H9 (cell line): ENCODE data around the gene MED25. TPM values are rescaled to one million over a fixed set of nuclear protein-coding genes. Genes with fewer than 3 reads are reported as not detected.

Source experiments
- DNase-seq: peaks from one replicate; pipeline ENCODE4 v3.0.0-alpha.2; 2017
- H2AFZ ChIP-seq: one replicate; pipeline ENCODE4 v1.6.1; 2013; ENCODE audit warnings: mild to moderate bottlenecking, low read length, control low read depth, moderate library complexity
- H2AK5ac ChIP-seq: 2 replicates; pipeline ENCODE4 v1.6.1; 2013; ENCODE audit warnings: low read length, control low read depth, mixed read lengths; ENCODE audit not compliant: insufficient read length
- H2BK120ac ChIP-seq: one replicate; pipeline ENCODE4 v1.6.1; 2013; ENCODE audit warnings: low read depth, mild to moderate bottlenecking, low read length, control low read depth, inconsistent platforms; ENCODE audit not compliant: poor library complexity, severe bottlenecking
- H2BK12ac ChIP-seq: 2 replicates; pipeline ENCODE4 v1.6.1; 2013; ENCODE audit warnings: low read length, control low read depth, mixed read lengths, low read depth; ENCODE audit not compliant: insufficient read length
- H2BK15ac ChIP-seq: 2 replicates; pipeline ENCODE4 v1.6.1; 2013; ENCODE audit warnings: low read depth, low read length, control low read depth
- H2BK20ac ChIP-seq: one replicate; pipeline ENCODE4 v1.6.1; 2013; ENCODE audit warnings: low read depth, mild to moderate bottlenecking, low read length, control low read depth, inconsistent platforms; ENCODE audit not compliant: poor library complexity, severe bottlenecking
- H2BK5ac ChIP-seq: 2 replicates; pipeline ENCODE4 v1.6.1; 2013; ENCODE audit warnings: low read length, control low read depth, mixed read lengths; ENCODE audit not compliant: insufficient read length
- H3K14ac ChIP-seq: 2 replicates; pipeline ENCODE4 v1.6.1; 2013; ENCODE audit warnings: low read length, control low read depth; ENCODE audit not compliant: insufficient read depth
- H3K18ac ChIP-seq: 2 replicates; pipeline ENCODE4 v1.6.1; 2013; ENCODE audit warnings: low read depth, mild to moderate bottlenecking, mixed read lengths, low read length, control low read depth; ENCODE audit not compliant: insufficient read length
- H3K23ac ChIP-seq: 2 replicates; pipeline ENCODE4 v1.6.1; 2013; ENCODE audit warnings: low read length, control low read depth, mixed read lengths, low read depth; ENCODE audit not compliant: insufficient read length
- H3K23me2 ChIP-seq: 2 replicates; pipeline ENCODE4 v1.6.1; 2013; ENCODE audit warnings: low read depth, mild to moderate bottlenecking, mixed read lengths, low read length, control low read depth; ENCODE audit not compliant: insufficient read length, poor library complexity, severe bottlenecking
- H3K27ac ChIP-seq: 2 replicates; pipeline ENCODE4 v1.5.1; 2013; ENCODE audit warnings: low read length, control low read depth, mixed read lengths, low read depth; ENCODE audit not compliant: insufficient read length
- H3K27me3 ChIP-seq: 2 replicates; pipeline ENCODE4 v1.6.1; 2013; ENCODE audit warnings: low read length, control low read depth, inconsistent platforms; ENCODE audit not compliant: insufficient read depth
- H3K4ac ChIP-seq: 2 replicates; pipeline ENCODE4 v1.6.1; 2013; ENCODE audit warnings: low read depth, mild to moderate bottlenecking, control low read depth, inconsistent platforms, low read length, moderate library complexity
- H3K4me1 ChIP-seq: 2 replicates; pipeline ENCODE4 v1.6.1; 2013; ENCODE audit warnings: low read length, control low read depth, inconsistent platforms; ENCODE audit not compliant: insufficient read depth
- H3K4me2 ChIP-seq: 2 replicates; pipeline ENCODE4 v1.6.1; 2013; ENCODE audit warnings: low read length, control low read depth, mixed read lengths; ENCODE audit not compliant: insufficient read length, insufficient read depth
- H3K56ac ChIP-seq: 2 replicates; pipeline ENCODE4 v1.6.1; 2013; ENCODE audit warnings: low read depth, mild to moderate bottlenecking, mixed read lengths, low read length, control low read depth; ENCODE audit not compliant: insufficient read length
- H3K79me1 ChIP-seq: 2 replicates; pipeline ENCODE4 v1.6.1; 2013; ENCODE audit warnings: low read depth, mild to moderate bottlenecking, moderate library complexity, low read length, control low read depth, inconsistent platforms; ENCODE audit not compliant: insufficient read depth, poor library complexity, severe bottlenecking
- H3K79me2 ChIP-seq: 2 replicates; pipeline ENCODE4 v1.6.1; 2013; ENCODE audit warnings: low read length, control low read depth, inconsistent platforms; ENCODE audit not compliant: insufficient read depth
- H3K9ac ChIP-seq: 2 replicates; pipeline ENCODE4 v1.6.1; 2013; ENCODE audit warnings: low read length, control low read depth, mixed read lengths; ENCODE audit not compliant: insufficient read length; ENCODE audit errors: extremely low read depth
- H3K9me3 ChIP-seq: one replicate; pipeline ENCODE4 v1.6.1; 2013; ENCODE audit warnings: low read depth, low read length, inconsistent platforms; ENCODE audit not compliant: control insufficient read depth
- H3T11ph ChIP-seq: one replicate; pipeline ENCODE4 v1.6.1; 2013; ENCODE audit warnings: mild to moderate bottlenecking, low read length, control low read depth, inconsistent platforms
- H4K20me1 ChIP-seq: one replicate; pipeline ENCODE4 v1.6.1; 2013; ENCODE audit not compliant: control insufficient read depth, insufficient read length, insufficient read depth
- H4K5ac ChIP-seq: 2 replicates; pipeline ENCODE4 v1.6.1; 2013; ENCODE audit warnings: low read depth, mild to moderate bottlenecking, mixed read lengths, low read length, control low read depth; ENCODE audit not compliant: insufficient read length
- H4K8ac ChIP-seq: replicated peaks from 2 replicates; pipeline ENCODE4 v1.6.1; 2013; ENCODE audit warnings: low read length, control low read depth, mixed read lengths, low read depth; ENCODE audit not compliant: insufficient read length
- H4K91ac ChIP-seq: 2 replicates; pipeline ENCODE4 v1.6.1; 2013; ENCODE audit warnings: low read depth, mild to moderate bottlenecking, moderate library complexity, mixed read lengths, low read length, control low read depth; ENCODE audit not compliant: insufficient read length
- H3K27ac Mint-ChIP-seq, 3 experiments: 2 replicates in 2 of 3; 3 replicates in 1 of 3; pipeline ENCODE4 v1.8.0; 2020 to 2021; ENCODE audit warnings: mixed read lengths in 3 of 3, mild to moderate bottlenecking in 1 of 3, moderate library complexity in 1 of 3
- H3K27me3 Mint-ChIP-seq: 2 replicates; pipeline ENCODE4 v1.8.0; 2021; ENCODE audit warnings: low read depth, mild to moderate bottlenecking, moderate library complexity, mixed read lengths
- H3K36me3 Mint-ChIP-seq, 3 experiments: 2 replicates in 2 of 3; 3 replicates in 1 of 3; pipeline ENCODE4 v1.8.0; 2020 to 2021; ENCODE audit warnings: low read depth in 3 of 3, mixed read lengths in 3 of 3; ENCODE audit not compliant: insufficient read depth in 1 of 3
- H3K4me1 Mint-ChIP-seq, 2 experiments: 2 replicates each; pipeline ENCODE4 v1.8.0; 2020; ENCODE audit warnings: mixed read lengths in 2 of 2
- H3K4me3 Mint-ChIP-seq, 2 experiments: 2 replicates in 1 of 2; 3 replicates in 1 of 2; pipeline ENCODE4 v1.8.0; 2020 to 2021; ENCODE audit warnings: mild to moderate bottlenecking in 2 of 2, mixed read lengths in 2 of 2, moderate library complexity in 1 of 2
- H3K9me3 Mint-ChIP-seq, 2 experiments: 2 replicates in 1 of 2; 3 replicates in 1 of 2; pipeline ENCODE4 v1.8.0; 2020; ENCODE audit warnings: mild to moderate bottlenecking in 2 of 2, mixed read lengths in 2 of 2, moderate library complexity in 1 of 2
- WGBS: extraction: QIAGEN DNeasy Blood & Tissue Kit; methylation state at CpG from one replicate; pipeline ENCODE4 v1.1.7; 2013; ENCODE audit warnings: missing lambda C conversion rate, low lambda C conversion rate, mixed read lengths; ENCODE audit not compliant: insufficient read length; ENCODE audit errors: extremely low coverage; 5-methylcytosine and 5-hydroxymethylcytosine counted together
- total RNA-seq: library from RNA; stranded (reverse); gene quantifications from 2 replicates; pipeline ENCODE4 v1.2.1, GENCODE V29; 2021
- TF ChIP-seq, protein P1 (sequence below): fragments of 200-600 bp; sonication (generic); conservative IDR thresholded peaks from 3 replicates; pipeline ENCODE4 v1.8.0; 2021; ENCODE audit warnings: antibody characterized with exemption, mild to moderate bottlenecking

Gene MED25
- total RNA-seq, 1 experiment from 2014 or later = 77.5 TPM

- no peak overlapping the region for H4K91ac ChIP-seq
- no peak overlapping the region for H3K4ac ChIP-seq
- H3K9me3 ChIP-seq = no peaks in the 10 kb centered on the region
- Mint-ChIP-seq H3K9me3 (no peaks in the 10 kb centered on the region), H3K4me1 (peaks cover 22 to 28% of the 10 kb centered on the region in 2 experiments), H3K36me3 (peaks cover 12 to 26% (median 12%) of the 10 kb centered on the region in 3 experiments; a peak in 6 of 7 replicates), H3K27ac (peak overlapping the region; percentile 94 to 99 (median 97); a peak in 6 of 7 replicates), H3K4me3 (no peak overlapping the region), H3K27me3 (no peaks in the 10 kb centered on the region)
- H3K9ac ChIP-seq = peak overlapping the region; percentile 48
- peak; percentile 99 for DNase-seq
- H3K14ac ChIP-seq = peak overlapping the region; percentile 80
- no peak overlapping the region for H2BK12ac ChIP-seq
- H2BK15ac ChIP-seq = no peak overlapping the region
- H3K56ac ChIP-seq = no peak overlapping the region
- no peak overlapping the region for H2AFZ ChIP-seq
- peaks cover 2% of the 10 kb centered on the region; the same call in 1 of the 2 replicates for H3K4me1 ChIP-seq
- H4K5ac ChIP-seq = peak overlapping the region; percentile 7
- peak overlapping the region; percentile 78 for H3K18ac ChIP-seq
- H3K23me2 ChIP-seq = peaks cover 15% of the 10 kb centered on the region
- H2BK20ac ChIP-seq = no peak overlapping the region
- no CpG with 5 or more reads among the region's 67 CpGs for WGBS
- no peaks in the 10 kb centered on the region for H3K27me3 ChIP-seq
- H3T11ph ChIP-seq = no peak overlapping the region
- H4K8ac ChIP-seq = no peak overlapping the region
- no peaks in the 10 kb centered on the region for H4K20me1 ChIP-seq
- no peaks in the 10 kb centered on the region; the same call in 1 of the 2 replicates for H3K79me2 ChIP-seq
- TF ChIP-seq, protein P1, sequence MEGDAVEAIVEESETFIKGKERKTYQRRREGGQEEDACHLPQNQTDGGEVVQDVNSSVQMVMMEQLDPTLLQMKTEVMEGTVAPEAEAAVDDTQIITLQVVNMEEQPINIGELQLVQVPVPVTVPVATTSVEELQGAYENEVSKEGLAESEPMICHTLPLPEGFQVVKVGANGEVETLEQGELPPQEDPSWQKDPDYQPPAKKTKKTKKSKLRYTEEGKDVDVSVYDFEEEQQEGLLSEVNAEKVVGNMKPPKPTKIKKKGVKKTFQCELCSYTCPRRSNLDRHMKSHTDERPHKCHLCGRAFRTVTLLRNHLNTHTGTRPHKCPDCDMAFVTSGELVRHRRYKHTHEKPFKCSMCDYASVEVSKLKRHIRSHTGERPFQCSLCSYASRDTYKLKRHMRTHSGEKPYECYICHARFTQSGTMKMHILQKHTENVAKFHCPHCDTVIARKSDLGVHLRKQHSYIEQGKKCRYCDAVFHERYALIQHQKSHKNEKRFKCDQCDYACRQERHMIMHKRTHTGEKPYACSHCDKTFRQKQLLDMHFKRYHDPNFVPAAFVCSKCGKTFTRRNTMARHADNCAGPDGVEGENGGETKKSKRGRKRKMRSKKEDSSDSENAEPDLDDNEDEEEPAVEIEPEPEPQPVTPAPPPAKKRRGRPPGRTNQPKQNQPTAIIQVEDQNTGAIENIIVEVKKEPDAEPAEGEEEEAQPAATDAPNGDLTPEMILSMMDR = no peak
- H3K23ac ChIP-seq = no peak overlapping the region
- H2BK5ac ChIP-seq = no peak overlapping the region
- H3K4me2 ChIP-seq = peak overlapping the region; percentile 60
- H2BK120ac ChIP-seq = no peak overlapping the region
- no peak overlapping the region for H3K27ac ChIP-seq
- no peak overlapping the region for H2AK5ac ChIP-seq
- H3K79me1 ChIP-seq = peaks cover 4% of the 10 kb centered on the region
Observed at GRCh38 chr19:49869484-49870308, 51.6 kb downstream of the MED25 start.
